ENCODE results near the gene FRYL. TPM values are rescaled to one million over a fixed set of nuclear protein-coding genes. Genes with fewer than 3 reads are reported as not detected.

The FRYL gene
- total RNA-seq, 1 experiment from 2014 or later: 47.7 TPM

DNA sequence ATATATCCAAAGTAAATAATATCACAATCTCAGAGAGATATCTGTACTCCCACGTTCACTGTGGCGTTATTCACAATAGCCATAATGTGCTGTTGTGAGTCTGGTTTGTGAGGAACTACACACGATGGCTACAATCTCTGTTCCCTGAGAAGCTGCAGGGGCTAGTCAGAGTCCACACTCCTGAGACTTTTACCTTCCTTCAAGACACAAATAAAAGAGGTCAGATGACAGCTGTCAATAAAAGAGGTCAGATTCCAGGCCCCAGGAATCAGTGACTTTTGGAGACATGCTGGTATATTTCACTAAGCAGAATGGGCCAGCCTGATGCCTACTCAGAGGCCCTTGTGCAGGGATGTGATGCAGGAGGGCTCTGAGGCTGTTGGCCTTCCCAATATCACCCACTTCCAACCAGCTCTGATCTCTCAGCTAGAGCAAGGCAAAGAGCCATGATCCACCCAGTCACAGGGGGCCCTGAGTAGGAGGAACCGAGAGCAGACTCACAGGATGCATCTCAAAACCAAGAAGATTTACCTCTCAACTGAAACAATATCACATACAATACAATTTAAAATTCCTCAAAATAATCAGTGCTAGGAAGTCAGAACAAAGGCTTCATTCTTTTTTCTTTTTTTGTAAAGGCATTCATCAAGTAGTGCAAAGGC, 13.8 kb downstream of the FRYL start:
- Histone ChIP-seq H3K79me2 (ENCODE audit: insufficient read depth, low read length) (peaks cover 97% of the 10 kb centered on the region), H3K36me3 (ENCODE audit: control insufficient read depth in 1 of 2, insufficient read depth in 2 of 2, low read length in 2 of 2) (no peaks in the 10 kb centered on the region), H2AFZ (ENCODE audit: low read depth, low read length, poor library complexity, severe bottlenecking) (no peak overlapping the region), H3K9me2 (ENCODE audit: insufficient read depth) (no peaks in the 10 kb centered on the region), H3K4me2 (ENCODE audit: low read length) (no peak overlapping the region), H4K20me1 (ENCODE audit: insufficient read depth) (0 out of 2 replicates have a peak, but pooled peaks cover 9% of the 10 kb centered on the region), H3K4me3 (replicated peaks in 1 of 2; ENCODE audit: low read depth in 1 of 2, low read length in 2 of 2) (no peak overlapping the region), H3K27ac (ENCODE audit: low read depth, low read length) (no peak overlapping the region), H3K27me3 (ENCODE audit: insufficient read depth, low read length) (no peaks in the 10 kb centered on the region), H3K9ac (ENCODE audit: low read length) (no peak overlapping the region), H3K9me3 (ENCODE audit: control insufficient read depth in 1 of 2, insufficient read depth in 1 of 2, low read depth in 1 of 2, low read length in 2 of 2) (no peaks in the 10 kb centered on the region), H3K4me1 (ENCODE audit: control insufficient read depth in 1 of 2, insufficient read depth in 2 of 2, low read length in 2 of 2) (no peaks in the 10 kb centered on the region)
- TF ChIP-seq JUND (IDR thresholded peaks at IDR 0.05) (no peak), FOSL1 (IDR thresholded peaks at IDR 0.05; ENCODE audit: low read depth) (no peak), CEBPB (IDR thresholded peaks at IDR 0.05; ENCODE audit: low read depth) (no peak), ZFX (IDR thresholded peaks at IDR 0.05) (no peak)
- TF ChIP-seq, protein P1, sequence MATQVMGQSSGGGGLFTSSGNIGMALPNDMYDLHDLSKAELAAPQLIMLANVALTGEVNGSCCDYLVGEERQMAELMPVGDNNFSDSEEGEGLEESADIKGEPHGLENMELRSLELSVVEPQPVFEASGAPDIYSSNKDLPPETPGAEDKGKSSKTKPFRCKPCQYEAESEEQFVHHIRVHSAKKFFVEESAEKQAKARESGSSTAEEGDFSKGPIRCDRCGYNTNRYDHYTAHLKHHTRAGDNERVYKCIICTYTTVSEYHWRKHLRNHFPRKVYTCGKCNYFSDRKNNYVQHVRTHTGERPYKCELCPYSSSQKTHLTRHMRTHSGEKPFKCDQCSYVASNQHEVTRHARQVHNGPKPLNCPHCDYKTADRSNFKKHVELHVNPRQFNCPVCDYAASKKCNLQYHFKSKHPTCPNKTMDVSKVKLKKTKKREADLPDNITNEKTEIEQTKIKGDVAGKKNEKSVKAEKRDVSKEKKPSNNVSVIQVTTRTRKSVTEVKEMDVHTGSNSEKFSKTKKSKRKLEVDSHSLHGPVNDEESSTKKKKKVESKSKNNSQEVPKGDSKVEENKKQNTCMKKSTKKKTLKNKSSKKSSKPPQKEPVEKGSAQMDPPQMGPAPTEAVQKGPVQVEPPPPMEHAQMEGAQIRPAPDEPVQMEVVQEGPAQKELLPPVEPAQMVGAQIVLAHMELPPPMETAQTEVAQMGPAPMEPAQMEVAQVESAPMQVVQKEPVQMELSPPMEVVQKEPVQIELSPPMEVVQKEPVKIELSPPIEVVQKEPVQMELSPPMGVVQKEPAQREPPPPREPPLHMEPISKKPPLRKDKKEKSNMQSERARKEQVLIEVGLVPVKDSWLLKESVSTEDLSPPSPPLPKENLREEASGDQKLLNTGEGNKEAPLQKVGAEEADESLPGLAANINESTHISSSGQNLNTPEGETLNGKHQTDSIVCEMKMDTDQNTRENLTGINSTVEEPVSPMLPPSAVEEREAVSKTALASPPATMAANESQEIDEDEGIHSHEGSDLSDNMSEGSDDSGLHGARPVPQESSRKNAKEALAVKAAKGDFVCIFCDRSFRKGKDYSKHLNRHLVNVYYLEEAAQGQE (IDR thresholded peaks at IDR 0.05; ENCODE audit: low read depth): no peak
- TF ChIP-seq, protein P2, sequence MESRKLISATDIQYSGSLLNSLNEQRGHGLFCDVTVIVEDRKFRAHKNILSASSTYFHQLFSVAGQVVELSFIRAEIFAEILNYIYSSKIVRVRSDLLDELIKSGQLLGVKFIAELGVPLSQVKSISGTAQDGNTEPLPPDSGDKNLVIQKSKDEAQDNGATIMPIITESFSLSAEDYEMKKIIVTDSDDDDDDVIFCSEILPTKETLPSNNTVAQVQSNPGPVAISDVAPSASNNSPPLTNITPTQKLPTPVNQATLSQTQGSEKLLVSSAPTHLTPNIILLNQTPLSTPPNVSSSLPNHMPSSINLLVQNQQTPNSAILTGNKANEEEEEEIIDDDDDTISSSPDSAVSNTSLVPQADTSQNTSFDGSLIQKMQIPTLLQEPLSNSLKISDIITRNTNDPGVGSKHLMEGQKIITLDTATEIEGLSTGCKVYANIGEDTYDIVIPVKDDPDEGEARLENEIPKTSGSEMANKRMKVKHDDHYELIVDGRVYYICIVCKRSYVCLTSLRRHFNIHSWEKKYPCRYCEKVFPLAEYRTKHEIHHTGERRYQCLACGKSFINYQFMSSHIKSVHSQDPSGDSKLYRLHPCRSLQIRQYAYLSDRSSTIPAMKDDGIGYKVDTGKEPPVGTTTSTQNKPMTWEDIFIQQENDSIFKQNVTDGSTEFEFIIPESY (IDR thresholded peaks at IDR 0.05; ENCODE audit: extremely low read depth, insufficient replicate concordance, low read length): no peak
- CTCF ChIA-PET: no interaction called here
- POLR2A ChIA-PET: no interaction called here
- RAD21 ChIA-PET (ENCODE audit: low non-redundant PET in 1 of 2, low total read pairs in 2 of 2, uncharacterized antibody in 2 of 2, unreplicated experiment in 2 of 2): no interaction called here
- ATAC-seq (no peak), DNase-seq (ENCODE audit: low read depth, low spot score) (no peak)
- intact Hi-C loops (cut with micrococcal nuclease): no loop called here
- BruUV-seq (replicated peaks): no TSS peak

Data from HCT116 (cell line).